ENCODE results near the gene LPGAT1. TPM values are rescaled to one million over a fixed set of nuclear protein-coding genes. Genes with fewer than 3 reads are reported as not detected.

The LPGAT1 gene
- polyA plus RNA-seq, 4 donors = 23.2 to 29.6 (median 27.4) TPM

GRCh38 chr1:211829343-211830054 lies 1.1 kb downstream of the LPGAT1 start:
- peak in 2 of 4 donors; percentile 3 to 16 for DNase-seq (ENCODE audit: low read depth in 4 of 4, low spot score in 3 of 4)

- DNase-seq (ENCODE audit: low read depth in 4 of 4, low spot score in 3 of 4) = peak in 1 of 4 donors; percentile 3
Observed at GRCh38 chr1:211828584-211829342, 1.8 kb downstream of the LPGAT1 start.

GRCh38 chr1:211827051-211827450 lies 3.5 kb downstream of the LPGAT1 start:
- no peak for DNase-seq (ENCODE audit: low read depth in 4 of 4, low spot score in 3 of 4)

GRCh38 chr1:211825980-211826379 lies 4.6 kb downstream of the LPGAT1 start:
- DNase-seq (ENCODE audit: low read depth in 4 of 4, low spot score in 3 of 4) = no peak

GRCh38 chr1:211822677-211823407 lies 7.7 kb downstream of the LPGAT1 start:
- no peak for DNase-seq (ENCODE audit: low read depth in 4 of 4, low spot score in 3 of 4)

GRCh38 chr1:211816586-211816985 lies 14.0 kb downstream of the LPGAT1 start:
- DNase-seq (ENCODE audit: low read depth in 4 of 4, low spot score in 3 of 4) = no peak

- no peak for DNase-seq (ENCODE audit: low read depth in 4 of 4, low spot score in 3 of 4)
Observed at GRCh38 chr1:211814313-211814712, 16.2 kb downstream of the LPGAT1 start.

- DNase-seq (ENCODE audit: low read depth in 4 of 4, low spot score in 3 of 4) = no peak
Observed at GRCh38 chr1:211813590-211813989, 17.0 kb downstream of the LPGAT1 start.

GRCh38 chr1:211812584-211812983 lies 18.0 kb downstream of the LPGAT1 start:
- DNase-seq (ENCODE audit: low read depth in 4 of 4, low spot score in 3 of 4) = no peak

GRCh38 chr1:211811848-211812247 lies 18.7 kb downstream of the LPGAT1 start:
- no peak for DNase-seq (ENCODE audit: low read depth in 4 of 4, low spot score in 3 of 4)

GRCh38 chr1:211811126-211811525 lies 19.4 kb downstream of the LPGAT1 start:
- DNase-seq (ENCODE audit: low read depth in 4 of 4, low spot score in 3 of 4) = no peak

GRCh38 chr1:211808475-211808874 lies 22.1 kb downstream of the LPGAT1 start:
- DNase-seq (ENCODE audit: low read depth in 4 of 4, low spot score in 3 of 4) = no peak

GRCh38 chr1:211804915-211805314 lies 25.6 kb downstream of the LPGAT1 start:
- DNase-seq (ENCODE audit: low read depth in 4 of 4, low spot score in 3 of 4) = no peak

GRCh38 chr1:211800925-211801607 lies 29.5 kb downstream of the LPGAT1 start:
- DNase-seq (ENCODE audit: low read depth in 4 of 4, low spot score in 3 of 4) = no peak

- DNase-seq (ENCODE audit: low read depth in 4 of 4, low spot score in 3 of 4) = no peak
Observed at GRCh38 chr1:211797994-211798393, 32.6 kb downstream of the LPGAT1 start.

- DNase-seq (ENCODE audit: low read depth in 4 of 4, low spot score in 3 of 4) = no peak
Observed at GRCh38 chr1:211791979-211792378, 38.6 kb downstream of the LPGAT1 start.

GRCh38 chr1:211789641-211790464 lies 40.7 kb downstream of the LPGAT1 start:
- DNase-seq (ENCODE audit: low read depth in 4 of 4, low spot score in 3 of 4) = no peak

GRCh38 chr1:211788626-211789025 lies 41.9 kb downstream of the LPGAT1 start:
- DNase-seq (ENCODE audit: low read depth in 4 of 4, low spot score in 3 of 4) = no peak

GRCh38 chr1:211783897-211784296 lies 46.7 kb downstream of the LPGAT1 start:
- no peak for DNase-seq (ENCODE audit: low read depth in 4 of 4, low spot score in 3 of 4)

- DNase-seq (ENCODE audit: low read depth in 4 of 4, low spot score in 3 of 4) = no peak
Observed at GRCh38 chr1:211783266-211783665, 47.3 kb downstream of the LPGAT1 start.

All from right renal pelvis (tissue), 4 donors.